Gastroesophageal sphincter (tissue), 3 donors: ENCODE measurements around the gene SPSB1.

Experiments
- CTCF ChIP-seq, 4 experiments: fragments of 200-600 bp in 2 of 4; fragments of 450-650 bp in 2 of 4; sonication (generic) in 1 of 4; IDR thresholded peaks; one replicate each; pipeline ENCODE4 v1.5.1; 2017 to 2019; ENCODE audit warnings: antibody characterized with exemption in 4 of 4, mild to moderate bottlenecking in 2 of 4, moderate library complexity in 2 of 4
- POLR2A ChIP-seq, 2 donors: fragments of 450-650 bp; IDR thresholded peaks; one replicate each; pipeline ENCODE4 v1.6.1; 2017; ENCODE audit warnings: antibody characterized with exemption in 2 of 2, mild to moderate bottlenecking in 2 of 2, moderate library complexity in 1 of 2
- POLR2AphosphoS5 ChIP-seq: sonication (generic); formaldehyde crosslinking; IDR thresholded peaks from one replicate; pipeline ENCODE4 v1.6.1; 2017; ENCODE audit warnings: antibody characterized with exemption

GRCh38 chr1:9278116-9278515 lies 14.6 kb upstream of the SPSB1 start:
- TF ChIP-seq CTCF (IDR thresholded peaks at IDR 0.05) = no peak
- no peak for TF ChIP-seq POLR2A (IDR thresholded peaks at IDR 0.05)
- peak; percentile 14 for TF ChIP-seq POLR2AphosphoS5
